SK-N-SH (cell line): ENCODE results near the gene SHF. TPM values are rescaled to one million over a fixed set of nuclear protein-coding genes. Genes with fewer than 3 reads are reported as not detected.

ENCODE experiments used
- CTCF ChIA-PET: fragments of 300-600, 350-600 bp; formaldehyde crosslinking; extraction: SDS; loops from one replicate; lab custom pipeline; 2021; lab: Yijun Ruan, JAX
- POLR2A ChIA-PET: fragments of 350-600 bp; sonication (Branson Sonifier 250); formaldehyde crosslinking; extraction: SDS; loops from one replicate; lab custom pipeline; 2020; ENCODE audit warnings: antibody characterized with exemption, inconsistent platforms; lab: Yijun Ruan, JAX
- DNase-seq: peaks from one replicate; pipeline ENCODE4 v3.0.0; 2012
- H2AFZ ChIP-seq: fragments of 200-600 bp; sonication (generic); 2 replicates; pipeline ENCODE4 v1.8.1; 2016; ENCODE audit warnings: antibody characterized with exemption, mild to moderate bottlenecking, low read depth
- H3F3A ChIP-seq: fragments of 200-600 bp; sonication (generic); replicated peaks from 2 replicates; pipeline ENCODE3; 2016; ENCODE audit warnings: antibody characterized with exemption, mild to moderate bottlenecking; ENCODE audit not compliant: insufficient read depth
- H3K27ac ChIP-seq, 2 experiments: fragments of 200-500 bp in 1 of 2; fragments of 200-600 bp in 1 of 2; sonication (Bioruptor generic) in 1 of 2; sonication (generic), shearing (Covaris generic) in 1 of 2; 2 replicates each; pipeline versions ENCODE4 v1.5.1 to v1.6.1; 2014 to 2016; ENCODE audit warnings: low read depth in 2 of 2, inconsistent platforms in 1 of 2, low read length in 1 of 2, mild to moderate bottlenecking in 1 of 2, mixed read lengths in 1 of 2
- H3K27me3 ChIP-seq: fragments of 200-600 bp; sonication (generic), shearing (Covaris generic); 2 replicates; pipeline ENCODE4 v1.6.1; 2016; ENCODE audit warnings: mixed run types; ENCODE audit not compliant: insufficient read depth
- H3K36me3 ChIP-seq, 2 experiments: fragments of 200-500 bp in 1 of 2; fragments of 200-600 bp in 1 of 2; sonication (Bioruptor generic) in 1 of 2; sonication (generic) in 1 of 2; replicated peaks in 1 of 2; 2 replicates each; pipeline versions ENCODE3 to v1.5.1; 2014 to 2016; ENCODE audit warnings: low read length in 1 of 2, mild to moderate bottlenecking in 1 of 2; ENCODE audit not compliant: insufficient read depth in 2 of 2, control insufficient read depth in 1 of 2
- H3K4me1 ChIP-seq, 2 experiments: fragments of 200-500 bp in 1 of 2; fragments of 200-600 bp in 1 of 2; sonication (Bioruptor generic) in 1 of 2; sonication (generic), shearing (Covaris generic) in 1 of 2; 2 replicates each; pipeline versions ENCODE4 v1.5.1 to v1.6.1; 2014 to 2016; ENCODE audit warnings: low read depth in 1 of 2, low read length in 1 of 2, mixed run types in 1 of 2; ENCODE audit not compliant: insufficient read depth in 2 of 2, control insufficient read depth in 1 of 2
- H3K4me2 ChIP-seq: fragments of 200-600 bp; sonication (generic), shearing (Covaris generic); 2 replicates; pipeline ENCODE4 v1.6.1; 2017; ENCODE audit warnings: mixed run types
- H3K4me3 ChIP-seq, 2 experiments: fragments of 200-500 bp in 1 of 2; fragments of 200-600 bp in 1 of 2; sonication (Bioruptor generic) in 1 of 2; sonication (generic), shearing (Covaris generic) in 1 of 2; 2 replicates each; pipeline versions ENCODE4 v1.5.1 to v1.8.1; 2014 to 2016; ENCODE audit warnings: low read depth in 2 of 2, inconsistent platforms in 1 of 2, low read length in 1 of 2, mild to moderate bottlenecking in 1 of 2, mixed read lengths in 1 of 2, moderate library complexity in 1 of 2
- H3K79me2 ChIP-seq: fragments of 200-600 bp; sonication (generic); 2 replicates; pipeline ENCODE4 v1.8.1; 2017; ENCODE audit warnings: mild to moderate bottlenecking; ENCODE audit not compliant: insufficient read depth
- H3K9ac ChIP-seq: fragments of 200-600 bp; sonication (generic); 2 replicates; pipeline ENCODE4 v1.6.1; 2017; ENCODE audit warnings: mixed run types
- H3K9me2 ChIP-seq: fragments of 200-600 bp; sonication (generic); 2 replicates; pipeline ENCODE4 v1.6.1; 2017; ENCODE audit warnings: mixed run types
- H3K9me3 ChIP-seq: fragments of 200-600 bp; sonication (generic); 2 replicates; pipeline ENCODE4 v1.6.1; 2017; ENCODE audit warnings: mixed run types, mild to moderate bottlenecking, moderate library complexity
- H4K20me1 ChIP-seq: fragments of 200-600 bp; sonication (generic); 2 replicates; pipeline ENCODE4 v1.6.1; 2017; ENCODE audit warnings: mild to moderate bottlenecking, mixed run types; ENCODE audit not compliant: insufficient read depth
- CTCF ChIP-seq: fragments of 200-600 bp; sonication (generic); IDR thresholded peaks from 2 replicates; pipeline ENCODE4 v1.6.1; 2017; ENCODE audit warnings: antibody characterized with exemption, mild to moderate bottlenecking, moderate library complexity
- ELF1 ChIP-seq: IDR thresholded peaks from 2 replicates; pipeline ENCODE4 v1.4.0; 2012
- EP300 ChIP-seq, 2 experiments: IDR thresholded peaks; 2 replicates each; pipeline versions ENCODE4 v1.4.0 to v1.6.1; 2012; ENCODE audit warnings: borderline replicate concordance in 1 of 2, low read depth in 1 of 2, low read length in 1 of 2
- EZH2phosphoT487 ChIP-seq: fragments of 200-600 bp; sonication (generic); IDR thresholded peaks from 2 replicates; pipeline ENCODE4 v1.6.1; 2017; ENCODE audit warnings: low read depth, mixed run types, mild to moderate bottlenecking, antibody characterized with exemption, moderate library complexity, borderline replicate concordance
- FOXM1 ChIP-seq: IDR thresholded peaks from 2 replicates; pipeline ENCODE4 v1.4.0; 2012; ENCODE audit warnings: low read depth, mild to moderate bottlenecking
- GABPA ChIP-seq: IDR thresholded peaks from 2 replicates; pipeline ENCODE4 v1.4.0; 2012; ENCODE audit warnings: low read depth, mild to moderate bottlenecking
- JUND ChIP-seq: IDR thresholded peaks from 2 replicates; pipeline ENCODE4 v1.4.0; 2012
- MEF2A ChIP-seq: IDR thresholded peaks from 2 replicates; pipeline ENCODE4 v1.4.0; 2012; ENCODE audit warnings: low read depth, borderline replicate concordance
- NRF1 ChIP-seq: IDR thresholded peaks from 2 replicates; pipeline ENCODE4 v1.6.1; 2012; ENCODE audit warnings: low read depth, mild to moderate bottlenecking, low read length
- RAD21 ChIP-seq: IDR thresholded peaks from 2 replicates; pipeline ENCODE4 v1.6.1; 2012; ENCODE audit warnings: mild to moderate bottlenecking, low read length
- RXRA ChIP-seq: IDR thresholded peaks from 2 replicates; pipeline ENCODE4 v1.4.0; 2012; ENCODE audit warnings: low read depth, mild to moderate bottlenecking, borderline replicate concordance
- SIN3A ChIP-seq: IDR thresholded peaks from 2 replicates; pipeline ENCODE4 v1.6.1; 2012; ENCODE audit warnings: low read depth, mild to moderate bottlenecking, low read length, moderate library complexity, borderline replicate concordance
- SMC3 ChIP-seq: IDR thresholded peaks from 2 replicates; pipeline ENCODE4 v1.6.1; 2012; ENCODE audit warnings: low read depth, low read length, improper control_type of control experiment
- TEAD4 ChIP-seq: IDR thresholded peaks from 2 replicates; pipeline ENCODE4 v1.4.0; 2012; ENCODE audit warnings: mild to moderate bottlenecking, borderline replicate concordance; ENCODE audit not compliant: insufficient read depth
- YY1 ChIP-seq: IDR thresholded peaks from 2 replicates; pipeline ENCODE4 v1.4.0; 2012; ENCODE audit warnings: low read depth, mild to moderate bottlenecking
- WGBS: methylation state at CpG from one replicate; pipeline ENCODE4 v1.1.6; 2017; ENCODE audit warnings: low lambda C conversion rate; 5-methylcytosine and 5-hydroxymethylcytosine counted together
- polyA plus RNA-seq, 3 experiments: library from polyadenylated mRNA; depleted of rRNA; stranded (reverse); fragments of >200 nt; gene quantifications; 2 replicates each; pipeline ENCODE4 v1.2.3, GENCODE V29; 2012
- TF ChIP-seq, protein P1 (sequence below): IDR thresholded peaks from 2 replicates; pipeline ENCODE4 v1.4.0; 2012; ENCODE audit warnings: low read depth, borderline replicate concordance
- TF ChIP-seq, protein P2 (sequence below): IDR thresholded peaks from 2 replicates; pipeline ENCODE4 v1.6.1; 2012; ENCODE audit warnings: mild to moderate bottlenecking, low read depth, low read length, moderate library complexity
- TF ChIP-seq, protein P3 (sequence below): IDR thresholded peaks from 2 replicates; pipeline ENCODE4 v1.4.0; 2012; ENCODE audit warnings: low read depth, borderline replicate concordance

The SHF gene
- polyA plus RNA-seq, 1 of the 3 experiments (the other 2 are of a cell fraction) = 5.5 TPM

- Histone ChIP-seq H3K36me3 (peaks cover 0 to 4% of the 10 kb centered on the region in 2 experiments), H3K4me1 (peaks cover 11 to 34% of the 10 kb centered on the region in 2 experiments; a peak in 3 of 4 replicates), H3K4me3 (no peak overlapping the region), H3K27me3 (no peaks in the 10 kb centered on the region), H3K9ac (no peak overlapping the region), H3K9me2 (no peaks in the 10 kb centered on the region), H3K79me2 (no peaks in the 10 kb centered on the region)
- POLR2A ChIA-PET = no interaction called here
- peak; percentile 56 for TF ChIP-seq CTCF
- TF ChIP-seq FOXM1 = no peak
- peak; percentile 22; the same call in 1 of the 2 replicates for TF ChIP-seq RAD21
- no peak for TF ChIP-seq YY1
- TF ChIP-seq, protein P1, sequence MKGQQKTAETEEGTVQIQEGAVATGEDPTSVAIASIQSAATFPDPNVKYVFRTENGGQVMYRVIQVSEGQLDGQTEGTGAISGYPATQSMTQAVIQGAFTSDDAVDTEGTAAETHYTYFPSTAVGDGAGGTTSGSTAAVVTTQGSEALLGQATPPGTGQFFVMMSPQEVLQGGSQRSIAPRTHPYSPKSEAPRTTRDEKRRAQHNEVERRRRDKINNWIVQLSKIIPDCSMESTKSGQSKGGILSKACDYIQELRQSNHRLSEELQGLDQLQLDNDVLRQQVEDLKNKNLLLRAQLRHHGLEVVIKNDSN = no peak
- TF ChIP-seq NRF1 = no peak
- peak; percentile 49 for TF ChIP-seq SMC3
- TF ChIP-seq JUND = no peak
- TF ChIP-seq TEAD4 = no peak
- TF ChIP-seq, all 33 proteins: peak for 3
- Histone ChIP-seq H3K27ac (no peak overlapping the region), H2AFZ (no peak overlapping the region), H3F3A (peaks cover 4% of the 10 kb centered on the region), H3K9me3 (no peaks in the 10 kb centered on the region), H3K4me2 (no peak overlapping the region), H4K20me1 (no peaks in the 10 kb centered on the region)
- CTCF ChIA-PET = interaction anchor here (0.6 to 3.4 kb wide), 9 partner anchors 9 to 64 kb away, joined by 3 to 19 read pairs (median 5); no protein-coding TSS in a partner anchor
- WGBS = 88% methylated on average over 12 of the region's 13 CpGs
- peak; percentile 48 for DNase-seq
Observed at GRCh38 chr15:45179221-45179985, 8.4 kb downstream of the SHF start.

DNA sequence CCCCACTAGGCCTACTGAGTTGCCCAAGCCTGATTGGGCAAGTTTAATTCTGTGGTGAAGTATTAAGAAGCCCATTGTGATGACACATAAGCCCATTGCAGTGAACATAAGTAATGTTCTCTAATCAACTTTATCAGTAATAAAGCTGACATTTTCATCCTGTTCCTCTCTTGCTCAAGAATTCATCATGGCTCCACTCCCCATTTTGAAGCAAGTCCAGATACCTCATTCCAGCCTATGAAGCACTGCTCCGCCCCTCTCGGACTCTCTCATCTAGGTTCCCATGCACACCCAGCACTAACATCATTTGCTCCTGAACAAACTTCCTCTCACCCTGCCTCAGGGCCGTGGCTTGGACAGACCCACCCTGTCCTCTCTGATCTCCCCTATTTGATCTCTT, 10.5 kb downstream of the SHF start:
- H3K27me3 ChIP-seq = no peaks in the 10 kb centered on the region
- H3K36me3 ChIP-seq = peaks cover 0 to 6% of the 10 kb centered on the region in 2 experiments
- H3K4me2 ChIP-seq = no peak overlapping the region
- ChIA-PET POLR2A (interaction anchor here (0.7 kb wide), 1 partner anchor 11 kb away, joined by 4 read pairs; the partner anchor contains the start of gene SHF), CTCF (interaction anchor here (2.5 kb wide), 1 partner anchor 23 kb away, joined by 9 read pairs; no protein-coding TSS in a partner anchor)
- 77% methylated on average over 3 of the region's 3 CpGs for WGBS
- H4K20me1 ChIP-seq = no peaks in the 10 kb centered on the region
- no peaks in the 10 kb centered on the region for H3K79me2 ChIP-seq
- no peak for DNase-seq
- no peak overlapping the region for H3K9ac ChIP-seq
- H2AFZ ChIP-seq = no peak overlapping the region
- peaks cover 4% of the 10 kb centered on the region for H3F3A ChIP-seq
- no peaks in the 10 kb centered on the region for H3K9me3 ChIP-seq
- H3K9me2 ChIP-seq = no peaks in the 10 kb centered on the region
- H3K4me1 ChIP-seq = peaks cover 0 to 32% of the 10 kb centered on the region in 2 experiments; a peak in 3 of 4 replicates
- no peak overlapping the region for H3K4me3 ChIP-seq
- no peak overlapping the region for H3K27ac ChIP-seq
- TF ChIP-seq RXRA (no peak), SIN3A (no peak), JUND (no peak), EP300 (IDR thresholded peaks at IDR 0.05; ENCODE audit: borderline replicate concordance in 1 of 2, low read depth in 1 of 2, low read length in 1 of 2) (no peak), NRF1 (no peak), RAD21 (no peak), MEF2A (no peak), EZH2phosphoT487 (no peak), GABPA (no peak), ELF1 (no peak)
- TF ChIP-seq, protein P2, sequence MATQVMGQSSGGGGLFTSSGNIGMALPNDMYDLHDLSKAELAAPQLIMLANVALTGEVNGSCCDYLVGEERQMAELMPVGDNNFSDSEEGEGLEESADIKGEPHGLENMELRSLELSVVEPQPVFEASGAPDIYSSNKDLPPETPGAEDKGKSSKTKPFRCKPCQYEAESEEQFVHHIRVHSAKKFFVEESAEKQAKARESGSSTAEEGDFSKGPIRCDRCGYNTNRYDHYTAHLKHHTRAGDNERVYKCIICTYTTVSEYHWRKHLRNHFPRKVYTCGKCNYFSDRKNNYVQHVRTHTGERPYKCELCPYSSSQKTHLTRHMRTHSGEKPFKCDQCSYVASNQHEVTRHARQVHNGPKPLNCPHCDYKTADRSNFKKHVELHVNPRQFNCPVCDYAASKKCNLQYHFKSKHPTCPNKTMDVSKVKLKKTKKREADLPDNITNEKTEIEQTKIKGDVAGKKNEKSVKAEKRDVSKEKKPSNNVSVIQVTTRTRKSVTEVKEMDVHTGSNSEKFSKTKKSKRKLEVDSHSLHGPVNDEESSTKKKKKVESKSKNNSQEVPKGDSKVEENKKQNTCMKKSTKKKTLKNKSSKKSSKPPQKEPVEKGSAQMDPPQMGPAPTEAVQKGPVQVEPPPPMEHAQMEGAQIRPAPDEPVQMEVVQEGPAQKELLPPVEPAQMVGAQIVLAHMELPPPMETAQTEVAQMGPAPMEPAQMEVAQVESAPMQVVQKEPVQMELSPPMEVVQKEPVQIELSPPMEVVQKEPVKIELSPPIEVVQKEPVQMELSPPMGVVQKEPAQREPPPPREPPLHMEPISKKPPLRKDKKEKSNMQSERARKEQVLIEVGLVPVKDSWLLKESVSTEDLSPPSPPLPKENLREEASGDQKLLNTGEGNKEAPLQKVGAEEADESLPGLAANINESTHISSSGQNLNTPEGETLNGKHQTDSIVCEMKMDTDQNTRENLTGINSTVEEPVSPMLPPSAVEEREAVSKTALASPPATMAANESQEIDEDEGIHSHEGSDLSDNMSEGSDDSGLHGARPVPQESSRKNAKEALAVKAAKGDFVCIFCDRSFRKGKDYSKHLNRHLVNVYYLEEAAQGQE = no peak
- TF ChIP-seq, protein P3, sequence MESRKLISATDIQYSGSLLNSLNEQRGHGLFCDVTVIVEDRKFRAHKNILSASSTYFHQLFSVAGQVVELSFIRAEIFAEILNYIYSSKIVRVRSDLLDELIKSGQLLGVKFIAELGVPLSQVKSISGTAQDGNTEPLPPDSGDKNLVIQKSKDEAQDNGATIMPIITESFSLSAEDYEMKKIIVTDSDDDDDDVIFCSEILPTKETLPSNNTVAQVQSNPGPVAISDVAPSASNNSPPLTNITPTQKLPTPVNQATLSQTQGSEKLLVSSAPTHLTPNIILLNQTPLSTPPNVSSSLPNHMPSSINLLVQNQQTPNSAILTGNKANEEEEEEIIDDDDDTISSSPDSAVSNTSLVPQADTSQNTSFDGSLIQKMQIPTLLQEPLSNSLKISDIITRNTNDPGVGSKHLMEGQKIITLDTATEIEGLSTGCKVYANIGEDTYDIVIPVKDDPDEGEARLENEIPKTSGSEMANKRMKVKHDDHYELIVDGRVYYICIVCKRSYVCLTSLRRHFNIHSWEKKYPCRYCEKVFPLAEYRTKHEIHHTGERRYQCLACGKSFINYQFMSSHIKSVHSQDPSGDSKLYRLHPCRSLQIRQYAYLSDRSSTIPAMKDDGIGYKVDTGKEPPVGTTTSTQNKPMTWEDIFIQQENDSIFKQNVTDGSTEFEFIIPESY = no peak
